Measurements from ENCODE around the gene PRRC2B.
"Not testable (repeated sequence)": the region's sequence is repeated elsewhere in the genome, so short reads cannot be mapped to it uniquely, and the experiment has no call there.

PRRC2B gene

GRCh38 chr9:131546336-131547084, 152.6 kb downstream of the PRRC2B start:
- DNase-seq = no peak

GRCh38 chr9:131549186-131549585, 155.3 kb downstream of the PRRC2B start:
- DNase-seq = not testable (repeated sequence)

Measured in stimulated activated CD4-positive, alpha-beta T cell treated with anti-CD3 and anti-CD28 coated beads, Interleukin-1b, Interleukin-23, amount 100 ng/mL, for 48 hours (primary cell).